SU-DHL-6 (cell line): ENCODE data around the gene MTX1.

Experiments
- H2AFZ ChIP-seq: fragments of 200-600 bp; sonication (generic); 2 replicates; pipeline ENCODE4 v1.6.1; 2014; ENCODE audit warnings: low read depth, mild to moderate bottlenecking, moderate library complexity, mixed read lengths, antibody characterized with exemption, low read length; ENCODE audit not compliant: severe bottlenecking
- H3F3A ChIP-seq: fragments of 200-600 bp; shearing (Covaris generic); 2 replicates; pipeline ENCODE4 v1.6.0; 2016; ENCODE audit warnings: antibody characterized with exemption, mild to moderate bottlenecking; ENCODE audit not compliant: insufficient read depth
- H3K27ac ChIP-seq: fragments of 200-600 bp; sonication (generic); 2 replicates; pipeline ENCODE4 v1.5.1; 2016; ENCODE audit warnings: low read depth, mild to moderate bottlenecking, low read length, moderate library complexity, mixed read lengths
- H3K27me3 ChIP-seq: fragments of 200-600 bp; sonication (generic), shearing (Covaris generic); 2 replicates; pipeline ENCODE4 v1.6.0; 2014; ENCODE audit warnings: mild to moderate bottlenecking, low read length
- H3K36me3 ChIP-seq: fragments of 200-600 bp; sonication (generic); 2 replicates; pipeline ENCODE4 v1.6.1; 2014; ENCODE audit warnings: mild to moderate bottlenecking, low read length, mixed read lengths
- H3K4me2 ChIP-seq: fragments of 300-600, 200-600 bp; shearing (Covaris generic), sonication (generic); 2 replicates; pipeline ENCODE4 v1.6.0; 2014; ENCODE audit warnings: low read length, low read depth, mild to moderate bottlenecking; ENCODE audit not compliant: poor library complexity, severe bottlenecking
- H3K4me3 ChIP-seq: fragments of 200-600 bp; sonication (generic); 2 replicates; pipeline ENCODE4 v1.5.1; 2014; ENCODE audit warnings: antibody characterized with exemption, low read length, mild to moderate bottlenecking, mixed read lengths; ENCODE audit not compliant: insufficient read depth, poor library complexity, severe bottlenecking
- H3K79me2 ChIP-seq: fragments of 200-600 bp; sonication (generic); 2 replicates; pipeline ENCODE4 v1.6.1; 2014; ENCODE audit warnings: mild to moderate bottlenecking, low read length, moderate library complexity; ENCODE audit not compliant: insufficient read depth
- H3K9ac ChIP-seq: fragments of 200-600 bp; sonication (generic); 2 replicates; pipeline ENCODE4 v1.7.0; 2014; ENCODE audit warnings: mild to moderate bottlenecking, low read length
- H3K9me2 ChIP-seq: fragments of 200-600 bp; sonication (generic); replicated peaks from 2 replicates; pipeline ENCODE4 v1.6.1; 2014; ENCODE audit warnings: low read length; ENCODE audit not compliant: insufficient read depth
- H3K9me3 ChIP-seq: fragments of 200-600 bp; sonication (generic); 2 replicates; pipeline ENCODE4 v1.6.1; 2014; ENCODE audit warnings: low read length, mixed read lengths; ENCODE audit not compliant: insufficient read depth
- H4K20me1 ChIP-seq: fragments of 200-600 bp; sonication (generic); 2 replicates; pipeline ENCODE4 v1.6.1; 2014; ENCODE audit warnings: low read depth, mild to moderate bottlenecking, antibody characterized with exemption, low read length, moderate library complexity, mixed read lengths
- CTCF ChIP-seq: fragments of 200-600 bp; sonication (generic); IDR thresholded peaks from one replicate; pipeline ENCODE4 v1.5.1; 2017; ENCODE audit warnings: antibody characterized with exemption, mild to moderate bottlenecking, low read length, moderate library complexity; ENCODE audit not compliant: insufficient read depth, poor library complexity, severe bottlenecking
- EZH2phosphoT487 ChIP-seq: fragments of 200-600 bp; sonication (generic), shearing (Covaris generic); conservative IDR thresholded peaks from 2 replicates; pipeline ENCODE4 v1.6.1; 2018; ENCODE audit warnings: mild to moderate bottlenecking, antibody characterized with exemption, low read length, moderate library complexity, mixed read lengths

MTX1 gene

GRCh38 chr1:155195201-155196102 is 13.0 kb upstream of the MTX1 start:
- Histone ChIP-seq H2AFZ (no peak overlapping the region), H3K36me3 (no peaks in the 10 kb centered on the region), H3F3A (no peaks in the 10 kb centered on the region), H3K79me2 (no peaks in the 10 kb centered on the region), H4K20me1 (no peaks in the 10 kb centered on the region), H3K4me2 (peak overlapping the region; percentile 52), H3K27me3 (no peaks in the 10 kb centered on the region), H3K27ac (no peak overlapping the region), H3K9me2 (no peaks in the 10 kb centered on the region), H3K9ac (0 out of 2 replicates have a peak overlapping the region, but pooled peaks have one; percentile 39), H3K9me3 (no peaks in the 10 kb centered on the region), H3K4me3 (peak overlapping the region; percentile 37)
- TF ChIP-seq CTCF (no peak), EZH2phosphoT487 (no peak)

GRCh38 chr1:155196103-155196892 is 12.2 kb upstream of the MTX1 start:
- Histone ChIP-seq H3K4me3 (no peak overlapping the region), H3F3A (no peaks in the 10 kb centered on the region), H3K27me3 (no peaks in the 10 kb centered on the region), H2AFZ (no peak overlapping the region), H3K79me2 (no peaks in the 10 kb centered on the region), H3K36me3 (no peaks in the 10 kb centered on the region), H3K9me2 (no peaks in the 10 kb centered on the region), H3K27ac (no peak overlapping the region), H4K20me1 (no peaks in the 10 kb centered on the region), H3K9me3 (no peaks in the 10 kb centered on the region), H3K9ac (no peak overlapping the region), H3K4me2 (no peak overlapping the region)
- TF ChIP-seq EZH2phosphoT487 (no peak), CTCF (no peak)

GRCh38 chr1:155196893-155197638 is 11.4 kb upstream of the MTX1 start:
- no peaks in the 10 kb centered on the region for H3K9me2 ChIP-seq
- no peaks in the 10 kb centered on the region for H3K79me2 ChIP-seq
- no peaks in the 10 kb centered on the region for H4K20me1 ChIP-seq
- no peak overlapping the region for H2AFZ ChIP-seq
- H3K9ac ChIP-seq = no peak overlapping the region
- no peaks in the 10 kb centered on the region for H3K27me3 ChIP-seq
- H3K4me2 ChIP-seq = no peak overlapping the region
- H3K4me3 ChIP-seq = no peak overlapping the region
- no peaks in the 10 kb centered on the region for H3F3A ChIP-seq
- TF ChIP-seq EZH2phosphoT487 (no peak), CTCF (no peak)
- H3K9me3 ChIP-seq = no peaks in the 10 kb centered on the region
- no peaks in the 10 kb centered on the region for H3K36me3 ChIP-seq
- no peak overlapping the region for H3K27ac ChIP-seq
